Measurements from ENCODE around the gene LMOD1. TPM values are rescaled to one million over a fixed set of nuclear protein-coding genes. Genes with fewer than 3 reads are reported as not detected.

The LMOD1 gene
- total and polyA plus RNA-seq, 2 donors from 2014 or later = 9.5 to 33.3 TPM

DNA sequence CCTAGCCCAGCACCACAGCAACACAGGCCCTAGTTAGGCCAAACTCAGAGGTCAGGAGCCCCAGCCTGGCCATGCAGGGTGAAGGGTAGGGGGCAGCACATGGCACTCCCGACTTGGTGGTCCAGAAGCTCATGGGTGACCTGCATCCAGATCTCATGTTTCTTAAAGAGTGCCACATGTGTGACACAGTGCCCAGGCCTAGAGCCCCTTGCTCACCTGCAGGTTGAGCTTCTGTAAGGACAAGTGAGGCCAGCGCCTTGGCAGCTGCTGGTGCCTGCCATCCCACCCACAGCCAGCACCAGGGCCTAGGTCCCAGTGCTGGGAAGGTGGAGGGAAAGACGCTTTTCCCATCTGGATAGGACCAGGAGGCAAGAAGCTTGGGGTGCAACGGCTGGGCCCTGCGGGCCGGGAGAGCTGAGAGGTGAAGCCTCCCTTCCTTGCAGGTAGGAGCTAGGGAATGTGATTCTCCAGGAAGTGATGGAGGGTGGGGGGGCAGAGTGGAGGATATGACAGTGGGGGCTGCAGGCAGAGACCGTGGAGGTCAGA, 51.2 kb downstream of the LMOD1 start:
- DNase-seq = no peak

DNA sequence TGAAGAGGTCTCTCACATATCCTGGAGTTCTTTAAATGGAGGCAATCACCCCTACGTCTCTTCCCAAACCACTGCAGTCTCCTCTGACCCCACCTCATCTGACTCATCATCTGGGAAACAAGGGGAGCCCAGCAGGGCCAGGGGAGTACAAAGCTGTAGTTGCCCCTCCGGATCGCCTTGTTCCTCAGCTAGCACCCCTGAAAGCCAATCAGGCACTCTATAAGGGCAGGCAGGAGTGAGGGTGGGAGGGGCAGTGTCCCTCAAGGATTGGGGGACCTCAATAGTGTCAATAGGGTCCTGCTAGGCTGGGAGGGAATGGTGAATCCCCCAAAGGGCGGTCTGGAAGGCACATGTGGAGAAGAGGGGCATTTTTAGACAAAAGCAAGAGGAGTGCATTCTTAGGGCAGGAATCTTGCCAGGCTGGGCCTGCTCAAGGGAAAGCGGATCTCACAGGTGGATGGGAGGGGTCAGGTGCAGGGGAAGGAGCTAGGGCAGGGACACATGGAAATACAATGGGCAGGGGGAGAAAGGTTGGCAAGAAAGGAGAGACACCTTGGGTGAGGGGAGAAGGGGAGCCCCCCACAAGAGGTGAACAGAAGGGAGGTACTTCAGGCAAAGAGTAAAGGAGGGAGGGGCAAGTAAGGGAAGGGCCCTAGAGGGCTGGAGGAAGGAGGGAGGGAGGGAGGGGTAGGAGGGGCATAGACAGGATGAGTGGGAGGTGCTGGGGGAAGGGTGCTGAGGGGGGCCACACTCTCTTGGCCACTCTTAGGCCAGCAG, 51.8 kb downstream of the LMOD1 start:
- no peak overlapping the region for H3K4me3 ChIP-seq (ENCODE audit: low read length in 3 of 3)
- DNase-seq (no peak), FAIRE-seq (no peak)
- intact Hi-C loops (cut with DNase I) = loop anchor here (5.0 kb wide), 2 partner anchors 63 to 73 kb away; partner anchors contain the start of gene TIMM17A
- H3K27ac ChIP-seq (ENCODE audit: low read depth in 2 of 2, low read length in 2 of 2) = no peak overlapping the region
- TF ChIP-seq, protein P1, sequence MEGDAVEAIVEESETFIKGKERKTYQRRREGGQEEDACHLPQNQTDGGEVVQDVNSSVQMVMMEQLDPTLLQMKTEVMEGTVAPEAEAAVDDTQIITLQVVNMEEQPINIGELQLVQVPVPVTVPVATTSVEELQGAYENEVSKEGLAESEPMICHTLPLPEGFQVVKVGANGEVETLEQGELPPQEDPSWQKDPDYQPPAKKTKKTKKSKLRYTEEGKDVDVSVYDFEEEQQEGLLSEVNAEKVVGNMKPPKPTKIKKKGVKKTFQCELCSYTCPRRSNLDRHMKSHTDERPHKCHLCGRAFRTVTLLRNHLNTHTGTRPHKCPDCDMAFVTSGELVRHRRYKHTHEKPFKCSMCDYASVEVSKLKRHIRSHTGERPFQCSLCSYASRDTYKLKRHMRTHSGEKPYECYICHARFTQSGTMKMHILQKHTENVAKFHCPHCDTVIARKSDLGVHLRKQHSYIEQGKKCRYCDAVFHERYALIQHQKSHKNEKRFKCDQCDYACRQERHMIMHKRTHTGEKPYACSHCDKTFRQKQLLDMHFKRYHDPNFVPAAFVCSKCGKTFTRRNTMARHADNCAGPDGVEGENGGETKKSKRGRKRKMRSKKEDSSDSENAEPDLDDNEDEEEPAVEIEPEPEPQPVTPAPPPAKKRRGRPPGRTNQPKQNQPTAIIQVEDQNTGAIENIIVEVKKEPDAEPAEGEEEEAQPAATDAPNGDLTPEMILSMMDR (IDR thresholded peaks at IDR 0.05; ENCODE audit: borderline replicate concordance, extremely low read depth, insufficient read depth) = no peak
- no peaks in the 10 kb centered on the region for H3K27me3 ChIP-seq (ENCODE audit: control insufficient read depth, insufficient read depth, low read length)
- H3K4me1 ChIP-seq (ENCODE audit: control insufficient read depth in 2 of 3, insufficient read depth in 2 of 3, low read depth in 1 of 3, low read length in 3 of 3) = peaks cover 0 to 5% (median 0%) of the 10 kb centered on the region in 3 donors
- H3K9me3 ChIP-seq (ENCODE audit: control insufficient read depth in 2 of 3, insufficient read depth in 1 of 3, low read length in 3 of 3) = no peaks in the 10 kb centered on the region
- H3K9ac ChIP-seq (ENCODE audit: low read length in 3 of 3) = no peak overlapping the region
- no peaks in the 10 kb centered on the region for H3K36me3 ChIP-seq (ENCODE audit: control insufficient read depth in 2 of 3, insufficient read depth in 3 of 3, low read length in 3 of 3)

More for the DNA sequence above, 51.2 kb downstream of the LMOD1 start:
- Histone ChIP-seq H3K9me3 (ENCODE audit: control insufficient read depth in 2 of 3, insufficient read depth in 1 of 3, low read length in 3 of 3) (no peaks in the 10 kb centered on the region), H3K4me3 (ENCODE audit: low read length in 3 of 3) (no peak overlapping the region), H3K27me3 (ENCODE audit: control insufficient read depth, insufficient read depth, low read length) (no peaks in the 10 kb centered on the region), H3K9ac (ENCODE audit: low read length in 3 of 3) (no peak overlapping the region), H3K36me3 (ENCODE audit: control insufficient read depth in 2 of 3, insufficient read depth in 3 of 3, low read length in 3 of 3) (no peaks in the 10 kb centered on the region), H3K27ac (ENCODE audit: low read depth in 2 of 2, low read length in 2 of 2) (no peak overlapping the region), H3K4me1 (ENCODE audit: control insufficient read depth in 2 of 3, insufficient read depth in 2 of 3, low read depth in 1 of 3, low read length in 3 of 3) (peaks cover 0 to 5% (median 0%) of the 10 kb centered on the region in 3 donors)
- TF ChIP-seq, protein P1 (IDR thresholded peaks at IDR 0.05; ENCODE audit: borderline replicate concordance, extremely low read depth, insufficient read depth) = no peak
- FAIRE-seq = no peak
- intact Hi-C loops (cut with DNase I) = loop anchor here (5.0 kb wide), 1 partner anchor 62 kb away; the partner anchor contains the start of gene TIMM17A

DNA sequence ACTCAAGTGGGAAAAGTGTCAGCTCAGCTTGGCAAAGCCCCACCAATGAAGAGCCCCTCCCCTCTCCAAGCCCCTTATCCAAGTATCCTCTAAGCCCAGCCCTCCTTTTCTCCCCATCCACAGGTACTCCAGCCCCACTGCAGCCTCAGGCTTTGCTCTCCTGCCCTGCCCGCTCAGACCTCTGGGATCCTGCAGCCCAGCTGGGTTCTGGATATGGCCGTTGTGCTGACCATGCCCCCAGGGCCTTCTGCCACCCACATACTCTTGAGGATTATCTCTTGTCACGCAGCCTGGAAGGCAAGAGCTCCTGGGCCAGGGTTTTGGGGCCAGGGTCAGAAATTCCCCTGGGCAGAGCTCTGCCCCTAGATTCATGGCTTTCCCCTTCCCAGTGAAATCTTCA, 52.9 kb downstream of the LMOD1 start:
- intact Hi-C loops (cut with DNase I) = loop anchor here (5.0 kb wide), 1 partner anchor 74 kb away; no protein-coding TSS in a partner anchor
- Histone ChIP-seq H3K9ac (ENCODE audit: low read length in 3 of 3) (no peak overlapping the region), H3K27me3 (ENCODE audit: control insufficient read depth, insufficient read depth, low read length) (no peaks in the 10 kb centered on the region), H3K27ac (ENCODE audit: low read depth in 2 of 2, low read length in 2 of 2) (no peak overlapping the region), H3K9me3 (ENCODE audit: control insufficient read depth in 2 of 3, insufficient read depth in 1 of 3, low read length in 3 of 3) (no peaks in the 10 kb centered on the region), H3K4me1 (ENCODE audit: control insufficient read depth in 2 of 3, insufficient read depth in 2 of 3, low read depth in 1 of 3, low read length in 3 of 3) (peaks cover 0 to 12% (median 0%) of the 10 kb centered on the region in 3 donors), H3K4me3 (ENCODE audit: low read length in 3 of 3) (no peak overlapping the region), H3K36me3 (ENCODE audit: control insufficient read depth in 2 of 3, insufficient read depth in 3 of 3, low read length in 3 of 3) (no peaks in the 10 kb centered on the region)
- FAIRE-seq (no peak), DNase-seq (no peak)
- TF ChIP-seq, protein P1 (IDR thresholded peaks at IDR 0.05; ENCODE audit: borderline replicate concordance, extremely low read depth, insufficient read depth) = no peak
